GM18520 (cell line): ENCODE results near the gene SCN3B.
"Not testable (repeated sequence)": the region's sequence is repeated elsewhere in the genome, so short reads cannot be mapped to it uniquely, and the experiment has no call there.

Source experiments
- ATAC-seq: cut with Tn5 transposase; IDR thresholded peaks from one replicate; pipeline ENCODE4 v1.9.1; 2021; ENCODE audit not compliant: unreplicated experiment

The SCN3B gene

GRCh38 chr11:123654566-123655081 is at the start of gene SCN3B:
SCN3B (minus strand) TSS chr11:123654624; CDS start chr11:123653801, 823 bp downstream.
- ATAC-seq = no peak

- ATAC-seq = no peak
These were observed 48.3 kb upstream of the SCN3B start for GRCh38 chr11:123702696-123703095.

- no peak for ATAC-seq
These were observed 47.7 kb upstream of the SCN3B start for GRCh38 chr11:123702139-123702538.

GRCh38 chr11:123700772-123701171 is 46.3 kb upstream of the SCN3B start:
- no peak for ATAC-seq

GRCh38 chr11:123698546-123699127 is 44.2 kb upstream of the SCN3B start:
- ATAC-seq = no peak

- no peak for ATAC-seq
These were observed 41.8 kb upstream of the SCN3B start for GRCh38 chr11:123696183-123696582.

- ATAC-seq = no peak
These were observed 40.8 kb upstream of the SCN3B start for GRCh38 chr11:123695231-123695630.

- ATAC-seq = no peak
These were observed 40.1 kb upstream of the SCN3B start for GRCh38 chr11:123694551-123694950.

- ATAC-seq = no peak
These were observed 38.5 kb upstream of the SCN3B start for GRCh38 chr11:123692961-123693360.

- ATAC-seq = no peak
These were observed 36.1 kb upstream of the SCN3B start for GRCh38 chr11:123690485-123690884.

- ATAC-seq = no peak
These were observed 30.2 kb upstream of the SCN3B start for GRCh38 chr11:123684601-123685000.

GRCh38 chr11:123683428-123684170 is 29.2 kb upstream of the SCN3B start:
- ATAC-seq = no peak

- ATAC-seq = no peak
These were observed 28.4 kb upstream of the SCN3B start for GRCh38 chr11:123682696-123683410.

- no peak for ATAC-seq
These were observed 26.6 kb upstream of the SCN3B start for GRCh38 chr11:123681030-123681429.

GRCh38 chr11:123678246-123678645 is 23.8 kb upstream of the SCN3B start:
- ATAC-seq = no peak

GRCh38 chr11:123677510-123677909 is 23.1 kb upstream of the SCN3B start:
- no peak for ATAC-seq

GRCh38 chr11:123674297-123674696 is 19.9 kb upstream of the SCN3B start:
- ATAC-seq = no peak

GRCh38 chr11:123672568-123672967 is 18.1 kb upstream of the SCN3B start:
- ATAC-seq = no peak

- no peak for ATAC-seq
These were observed 17.1 kb upstream of the SCN3B start for GRCh38 chr11:123671534-123671933.

- ATAC-seq = no peak
These were observed 15.7 kb upstream of the SCN3B start for GRCh38 chr11:123670081-123670480.

GRCh38 chr11:123665306-123665705 is 10.9 kb upstream of the SCN3B start:
- ATAC-seq = no peak

GRCh38 chr11:123659965-123660364 is 5.5 kb upstream of the SCN3B start:
- ATAC-seq = not testable (repeated sequence)
